ENCODE measurements around the gene KRIT1.

DNA sequence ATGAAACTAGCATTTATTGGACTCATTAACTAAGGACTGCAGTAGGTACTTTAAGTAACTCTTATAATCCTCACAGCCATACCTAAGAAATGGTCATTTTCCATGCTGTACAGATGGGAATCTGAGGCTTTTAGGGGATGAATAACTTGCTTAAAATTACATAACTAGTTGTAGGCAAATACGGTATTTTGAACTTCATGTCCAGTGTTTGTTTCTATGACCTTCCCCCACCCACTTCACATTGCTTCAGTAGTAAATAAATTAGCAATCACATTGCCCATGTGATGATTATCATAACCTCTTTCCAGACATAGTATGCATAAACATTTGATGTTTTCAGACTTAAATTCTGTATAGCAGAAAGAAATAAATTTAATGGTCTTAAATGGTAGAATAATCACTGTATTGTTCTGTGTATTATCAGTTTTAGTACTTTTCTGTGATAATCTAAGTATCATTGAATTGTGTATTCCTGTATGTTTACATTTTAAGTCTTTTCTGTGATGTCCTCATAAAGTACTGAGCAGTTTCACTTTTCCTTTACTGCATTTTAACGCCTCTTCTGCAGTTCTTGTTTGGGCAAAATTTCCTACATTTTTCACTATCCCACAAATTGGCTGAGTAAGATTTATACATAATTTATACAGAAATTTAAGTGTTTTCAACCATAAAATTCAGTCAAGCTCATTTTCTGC, 48.3 kb upstream of the KRIT1 start:
- TF ChIP-seq POLR2A (IDR thresholded peaks at IDR 0.05) (no peak), POLR2AphosphoS5 (IDR thresholded peaks at IDR 0.05) (no peak)

All from prostate gland (tissue), 1 donor.